Nephron (organoid): Measurements from ENCODE around the gene KHK.

Experiments
- H3K27ac Mint-ChIP-seq, 3 experiments: 2 replicates each; pipeline ENCODE4 v1.8.0; 2020; ENCODE audit warnings: mixed read lengths in 3 of 3, mild to moderate bottlenecking in 2 of 3, moderate library complexity in 1 of 3
- H3K27me3 Mint-ChIP-seq: 2 replicates; pipeline ENCODE4 v1.8.0; 2021; ENCODE audit warnings: low read depth, mild to moderate bottlenecking, moderate library complexity, mixed read lengths
- H3K36me3 Mint-ChIP-seq: 2 replicates; pipeline ENCODE4 v1.8.0; 2020; ENCODE audit warnings: low read depth, mixed read lengths
- H3K4me1 Mint-ChIP-seq: 2 replicates; pipeline ENCODE4 v1.8.0; 2020; ENCODE audit warnings: mixed read lengths
- H3K4me3 Mint-ChIP-seq, 3 experiments: 2 replicates each; pipeline ENCODE4 v1.8.0; 2020; ENCODE audit warnings: mild to moderate bottlenecking in 3 of 3, mixed read lengths in 3 of 3, moderate library complexity in 2 of 3
- H3K9me3 Mint-ChIP-seq: 2 replicates; pipeline ENCODE4 v1.8.0; 2020; ENCODE audit warnings: mixed read lengths
- TF ChIP-seq, protein P1 (sequence below), 3 experiments: fragments of 200-600 bp; sonication (generic); IDR thresholded peaks; one replicate each; pipeline ENCODE4 v1.5.0; 2021; ENCODE audit warnings: antibody characterized with exemption in 3 of 3; ENCODE audit not compliant: unreplicated experiment in 3 of 3

KHK gene

DNA sequence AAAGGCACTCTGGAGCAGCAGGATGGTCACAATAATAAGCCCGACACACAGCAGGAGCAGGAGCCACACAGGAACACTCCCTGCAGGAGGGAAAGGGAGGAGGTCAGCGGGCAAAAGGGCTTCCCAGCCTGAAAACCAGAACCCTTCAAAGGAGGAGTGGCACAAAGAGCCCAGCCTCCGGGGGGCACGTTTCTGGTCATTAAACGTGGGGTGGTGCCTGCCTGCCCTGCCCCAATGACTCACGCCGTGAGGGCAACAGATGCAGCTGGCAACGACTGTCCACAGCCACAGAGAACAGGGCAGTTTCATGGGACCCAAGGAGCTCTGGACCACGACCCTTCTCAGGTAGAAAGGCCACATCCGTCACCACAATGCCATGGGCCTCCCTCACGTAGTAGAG is 44.9 kb downstream of the KHK start:
- TF ChIP-seq, protein P1, sequence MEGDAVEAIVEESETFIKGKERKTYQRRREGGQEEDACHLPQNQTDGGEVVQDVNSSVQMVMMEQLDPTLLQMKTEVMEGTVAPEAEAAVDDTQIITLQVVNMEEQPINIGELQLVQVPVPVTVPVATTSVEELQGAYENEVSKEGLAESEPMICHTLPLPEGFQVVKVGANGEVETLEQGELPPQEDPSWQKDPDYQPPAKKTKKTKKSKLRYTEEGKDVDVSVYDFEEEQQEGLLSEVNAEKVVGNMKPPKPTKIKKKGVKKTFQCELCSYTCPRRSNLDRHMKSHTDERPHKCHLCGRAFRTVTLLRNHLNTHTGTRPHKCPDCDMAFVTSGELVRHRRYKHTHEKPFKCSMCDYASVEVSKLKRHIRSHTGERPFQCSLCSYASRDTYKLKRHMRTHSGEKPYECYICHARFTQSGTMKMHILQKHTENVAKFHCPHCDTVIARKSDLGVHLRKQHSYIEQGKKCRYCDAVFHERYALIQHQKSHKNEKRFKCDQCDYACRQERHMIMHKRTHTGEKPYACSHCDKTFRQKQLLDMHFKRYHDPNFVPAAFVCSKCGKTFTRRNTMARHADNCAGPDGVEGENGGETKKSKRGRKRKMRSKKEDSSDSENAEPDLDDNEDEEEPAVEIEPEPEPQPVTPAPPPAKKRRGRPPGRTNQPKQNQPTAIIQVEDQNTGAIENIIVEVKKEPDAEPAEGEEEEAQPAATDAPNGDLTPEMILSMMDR (IDR thresholded peaks at IDR 0.05; ENCODE audit: unreplicated experiment in 3 of 3) = no peak
- Mint-ChIP-seq H3K27ac (no peak overlapping the region), H3K4me1 (peaks cover 13% of the 10 kb centered on the region), H3K36me3 (peaks cover 31% of the 10 kb centered on the region), H3K4me3 (peak overlapping the region; percentile 49 to 72 (median 69)), H3K9me3 (no peaks in the 10 kb centered on the region), H3K27me3 (no peaks in the 10 kb centered on the region)

DNA sequence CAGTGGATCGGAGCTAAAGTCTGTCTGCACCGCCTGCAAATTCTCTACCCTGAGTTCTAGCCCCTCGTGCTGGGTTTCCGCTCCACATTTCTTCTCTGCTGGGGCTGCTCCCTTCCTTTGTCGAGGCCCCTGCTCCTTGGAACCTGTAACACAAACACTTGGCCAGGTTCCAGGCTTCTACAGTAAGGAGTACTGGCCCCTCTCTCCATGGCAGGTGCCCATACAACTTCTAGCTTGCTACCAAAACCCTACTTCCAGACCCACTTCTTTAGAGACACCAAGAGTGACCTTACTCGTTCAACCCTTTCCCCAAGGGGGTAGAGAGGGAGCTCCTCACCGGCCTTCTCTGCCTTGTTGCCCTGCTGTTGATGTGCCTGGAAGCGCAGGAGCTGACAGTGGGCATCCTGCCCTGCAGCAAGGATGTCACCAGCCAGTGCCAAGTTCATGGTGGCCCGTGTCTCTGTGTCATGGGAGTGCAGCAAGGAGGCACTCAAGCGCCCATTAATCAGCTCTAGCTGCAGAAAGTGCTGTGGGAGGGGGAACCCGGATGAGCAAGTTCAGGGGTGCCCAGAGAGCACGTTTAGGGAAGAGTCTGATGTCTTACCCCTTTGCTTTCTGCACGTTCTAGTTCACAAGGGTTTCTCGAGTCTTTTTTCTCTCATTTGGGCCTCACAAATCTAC is 46.8 kb downstream of the KHK start:
- Mint-ChIP-seq H3K4me1 (peaks cover 13% of the 10 kb centered on the region), H3K4me3 (peak overlapping the region; percentile 91 to 97 (median 96)), H3K9me3 (no peaks in the 10 kb centered on the region), H3K36me3 (peaks cover 31% of the 10 kb centered on the region), H3K27ac (peak overlapping the region; percentile 68 to 95 (median 94)), H3K27me3 (no peaks in the 10 kb centered on the region)
- TF ChIP-seq, protein P1 (IDR thresholded peaks at IDR 0.05; ENCODE audit: unreplicated experiment in 3 of 3) = no peak

DNA sequence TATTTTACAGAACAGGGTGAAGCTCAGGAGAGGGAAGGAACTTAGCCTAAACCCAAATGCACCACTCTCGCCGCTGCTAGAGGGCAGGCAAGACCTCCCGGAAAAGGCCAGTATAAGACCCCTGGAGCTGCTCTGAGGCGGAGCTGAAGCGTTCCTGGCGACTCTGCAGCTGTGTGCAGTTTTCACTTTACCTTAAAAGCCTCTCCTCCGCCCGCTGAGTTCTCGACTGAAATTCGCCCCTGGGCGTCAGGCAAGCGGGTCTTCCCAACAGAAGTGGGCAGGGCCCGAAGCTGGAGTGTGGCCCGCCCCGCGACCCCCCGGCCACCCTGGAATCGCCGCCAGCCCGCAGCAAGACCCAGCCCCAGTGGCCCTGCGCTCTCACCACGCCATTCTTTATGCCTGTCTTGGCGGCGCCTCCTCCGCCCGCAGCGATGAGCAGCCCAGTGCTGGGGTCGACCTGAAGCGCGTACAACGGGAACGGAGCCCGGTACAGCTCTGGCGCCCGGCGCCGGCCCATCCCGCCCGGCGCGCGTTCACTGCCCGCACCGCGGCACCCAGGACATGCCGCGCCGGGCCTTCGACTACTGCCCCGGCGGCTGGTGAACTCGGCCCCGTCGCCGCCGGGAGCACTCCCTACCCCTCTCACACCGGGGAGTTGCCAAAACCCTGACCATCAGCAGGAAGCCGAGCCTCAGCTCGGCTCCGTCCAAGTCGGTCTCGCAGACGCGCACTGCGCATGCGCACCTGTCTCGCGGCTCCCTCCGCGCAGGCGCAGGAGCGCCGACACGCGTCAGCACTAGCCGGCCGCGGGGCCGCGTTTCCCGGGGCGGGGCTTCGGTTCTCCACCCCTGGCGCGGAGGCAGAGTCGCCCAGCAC is 47.6 kb downstream of the KHK start, which contains the start of gene PREB:
PREB (minus strand) TSS at position 732 of the 876 bp plus-strand sequence; CDS start at position 517, 215 bp downstream.
- Mint-ChIP-seq H3K9me3 (no peaks in the 10 kb centered on the region), H3K4me1 (peaks cover 13% of the 10 kb centered on the region), H3K27ac (peak within 1 kb of the TSS; percentile 68 to 95 (median 94)), H3K4me3 (peak within 1 kb of the TSS; percentile 91 to 97 (median 96)), H3K36me3 (peaks cover 28% of the 10 kb centered on the region), H3K27me3 (no peaks in the 10 kb centered on the region)
- TF ChIP-seq, protein P1 (IDR thresholded peaks at IDR 0.05; ENCODE audit: unreplicated experiment in 3 of 3) = peak; percentile 44 to 48 (median 47)

DNA sequence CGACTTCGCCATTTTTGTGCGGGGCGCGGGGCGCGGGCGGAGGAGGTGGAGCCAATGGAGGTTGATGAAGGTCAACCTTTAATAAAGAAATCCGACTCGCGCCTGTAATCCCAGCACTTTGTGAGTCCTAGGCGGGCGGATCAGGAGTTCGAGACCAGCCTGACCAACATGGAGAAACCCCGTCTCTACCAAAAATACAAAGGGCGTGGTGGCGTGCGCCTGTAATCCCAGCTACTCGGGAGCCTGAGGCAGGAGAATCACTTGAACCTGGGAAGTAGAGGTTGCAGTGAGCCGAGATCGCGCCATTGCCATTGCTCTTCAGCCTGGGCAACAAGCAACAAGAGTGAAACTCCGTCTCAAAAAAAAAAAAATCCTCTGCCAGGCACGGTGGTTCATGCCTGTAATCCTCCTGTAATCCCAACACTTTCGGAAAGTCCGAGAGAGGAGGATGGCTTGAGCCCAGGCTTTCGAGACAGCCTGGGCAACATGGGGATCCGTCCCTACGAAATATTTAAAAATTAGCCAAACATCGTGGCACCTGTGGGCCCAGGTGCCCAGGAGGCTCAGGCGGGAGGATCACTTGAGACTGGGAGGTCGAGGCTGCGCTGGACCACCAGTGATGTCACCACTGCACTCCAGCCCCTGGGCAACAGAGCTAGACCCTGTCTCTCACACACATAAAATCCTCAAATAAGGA is 48.4 kb downstream of the KHK start:
- H3K36me3 Mint-ChIP-seq = peaks cover 23% of the 10 kb centered on the region
- TF ChIP-seq, protein P1 (IDR thresholded peaks at IDR 0.05; ENCODE audit: unreplicated experiment in 3 of 3) = no peak
- no peaks in the 10 kb centered on the region for H3K27me3 Mint-ChIP-seq
- H3K4me3 Mint-ChIP-seq = peak overlapping the region; percentile 91 to 97 (median 96)
- peak overlapping the region; percentile 68 to 95 (median 93) for H3K27ac Mint-ChIP-seq
- H3K4me1 Mint-ChIP-seq = peaks cover 13% of the 10 kb centered on the region
- no peaks in the 10 kb centered on the region for H3K9me3 Mint-ChIP-seq

DNA sequence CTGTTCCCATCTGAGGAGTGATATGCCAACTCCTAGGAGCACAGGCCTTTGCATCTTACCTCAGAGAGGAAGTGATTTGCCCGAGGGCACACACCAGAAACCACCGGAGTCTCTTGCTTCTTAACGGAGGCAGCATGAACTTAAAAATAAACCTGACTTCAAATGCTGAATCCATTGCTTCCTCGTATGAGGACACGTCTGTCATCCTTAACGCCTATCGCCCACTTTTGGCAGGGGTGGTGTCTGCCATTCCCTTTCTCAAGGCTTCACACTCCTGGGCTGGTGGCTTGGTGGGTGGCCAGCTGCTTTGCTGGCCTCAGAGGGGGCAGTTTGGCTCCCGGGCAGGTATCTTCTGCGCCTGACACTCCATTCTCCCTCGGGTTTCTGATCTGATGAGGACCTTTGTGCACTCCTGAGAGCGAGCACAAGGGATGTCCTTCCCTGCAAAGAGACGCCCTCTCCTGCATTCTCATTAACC is 48.9 kb downstream of the KHK start:
- TF ChIP-seq, protein P1 (IDR thresholded peaks at IDR 0.05; ENCODE audit: unreplicated experiment in 3 of 3) = no peak
- H3K27me3 Mint-ChIP-seq = no peaks in the 10 kb centered on the region
- peaks cover 13% of the 10 kb centered on the region for H3K4me1 Mint-ChIP-seq
- H3K4me3 Mint-ChIP-seq = peak overlapping the region; percentile 91 to 97 (median 96)
- H3K27ac Mint-ChIP-seq = peak overlapping the region; percentile 68 to 87 (median 72)
- no peaks in the 10 kb centered on the region for H3K9me3 Mint-ChIP-seq
- peaks cover 18% of the 10 kb centered on the region for H3K36me3 Mint-ChIP-seq
